ENCODE data around the gene OR14J1. TPM values are rescaled to one million over a fixed set of nuclear protein-coding genes. Genes with fewer than 3 reads are reported as not detected.

The OR14J1 gene
- total and polyA plus RNA-seq, 3 donors from 2014 or later, result 0.08 to 0.19 TPM; not detected in 1

DNA sequence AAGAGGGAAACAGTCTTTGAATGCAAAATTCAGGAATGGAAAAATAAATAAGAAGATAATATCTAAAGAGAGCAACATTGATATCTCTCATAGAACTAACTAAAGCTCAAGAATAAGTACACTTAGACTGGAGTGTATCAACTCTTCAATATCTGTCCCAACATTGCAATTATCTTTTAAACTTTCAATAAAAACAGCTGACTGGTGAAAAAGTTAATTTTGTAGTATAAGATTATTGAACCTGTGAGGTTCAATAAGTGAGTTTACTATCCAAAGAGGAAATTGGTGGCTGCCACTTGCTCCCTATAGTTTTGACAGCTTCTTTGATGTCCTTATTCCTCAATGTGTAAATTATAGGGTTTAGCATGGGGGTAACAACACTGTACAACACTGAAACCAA lies 53.5 kb downstream of the OR14J1 start:
- H3K27me3 ChIP-seq, result no peaks in the 10 kb centered on the region
- TF ChIP-seq, protein P1, sequence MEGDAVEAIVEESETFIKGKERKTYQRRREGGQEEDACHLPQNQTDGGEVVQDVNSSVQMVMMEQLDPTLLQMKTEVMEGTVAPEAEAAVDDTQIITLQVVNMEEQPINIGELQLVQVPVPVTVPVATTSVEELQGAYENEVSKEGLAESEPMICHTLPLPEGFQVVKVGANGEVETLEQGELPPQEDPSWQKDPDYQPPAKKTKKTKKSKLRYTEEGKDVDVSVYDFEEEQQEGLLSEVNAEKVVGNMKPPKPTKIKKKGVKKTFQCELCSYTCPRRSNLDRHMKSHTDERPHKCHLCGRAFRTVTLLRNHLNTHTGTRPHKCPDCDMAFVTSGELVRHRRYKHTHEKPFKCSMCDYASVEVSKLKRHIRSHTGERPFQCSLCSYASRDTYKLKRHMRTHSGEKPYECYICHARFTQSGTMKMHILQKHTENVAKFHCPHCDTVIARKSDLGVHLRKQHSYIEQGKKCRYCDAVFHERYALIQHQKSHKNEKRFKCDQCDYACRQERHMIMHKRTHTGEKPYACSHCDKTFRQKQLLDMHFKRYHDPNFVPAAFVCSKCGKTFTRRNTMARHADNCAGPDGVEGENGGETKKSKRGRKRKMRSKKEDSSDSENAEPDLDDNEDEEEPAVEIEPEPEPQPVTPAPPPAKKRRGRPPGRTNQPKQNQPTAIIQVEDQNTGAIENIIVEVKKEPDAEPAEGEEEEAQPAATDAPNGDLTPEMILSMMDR (IDR thresholded peaks at IDR 0.05), result no peak
- no peak for TF ChIP-seq POLR2A (IDR thresholded peaks at IDR 0.05)
- no peaks in the 10 kb centered on the region for H3K36me3 ChIP-seq (ENCODE audit: low read depth, missing control alignments)
- no peaks in the 10 kb centered on the region for H3K4me1 ChIP-seq
- intact Hi-C loops (cut with DNase I; ENCODE audit: low total_unique reads), result no loop called here
- H3K4me3 ChIP-seq, result no peak overlapping the region
- no peak overlapping the region for H3K27ac ChIP-seq
- no peaks in the 10 kb centered on the region for H3K9me3 ChIP-seq
- no peak for DNase-seq

DNA sequence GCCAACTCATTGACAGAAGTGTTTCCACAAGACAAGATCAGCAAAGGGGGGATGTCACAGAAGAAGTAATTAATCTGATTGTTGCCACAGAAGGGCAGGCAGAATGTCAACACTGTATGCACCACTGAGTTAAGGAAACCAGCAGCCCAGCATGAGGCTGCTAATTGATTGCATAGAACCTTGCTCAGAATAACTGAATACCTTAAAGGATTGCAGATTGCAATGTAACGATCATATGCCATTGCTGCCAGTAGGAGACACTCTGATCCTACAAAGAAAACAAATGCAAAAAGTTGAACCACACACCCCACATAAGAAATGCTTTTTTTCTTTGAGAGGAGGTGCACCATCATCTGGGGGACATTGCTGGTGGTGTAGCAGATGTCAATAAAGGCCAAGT lies 54.1 kb downstream of the OR14J1 start:
- no peaks in the 10 kb centered on the region for H3K4me1 ChIP-seq
- intact Hi-C loops (cut with DNase I; ENCODE audit: low total_unique reads), result no loop called here
- H3K4me3 ChIP-seq, result no peak overlapping the region
- H3K36me3 ChIP-seq (ENCODE audit: low read depth, missing control alignments), result no peaks in the 10 kb centered on the region
- no peak overlapping the region for H3K27ac ChIP-seq
- H3K27me3 ChIP-seq, result no peaks in the 10 kb centered on the region
- no peaks in the 10 kb centered on the region for H3K9me3 ChIP-seq
- WGBS, 2 donors, result 50 to 81% methylated on average over 1 of the region's 1 CpG
- no peak for DNase-seq
- TF ChIP-seq POLR2A (IDR thresholded peaks at IDR 0.05), result no peak
- TF ChIP-seq, protein P1 (IDR thresholded peaks at IDR 0.05), result no peak

Other genes with a start within 250 kb of the OR14J1 start
- gene OR2B3, start 214.4 kb upstream of the OR14J1 start, total RNA-seq, result not detected
- gene OR2B3, start 214.4 kb upstream of the OR14J1 start, polyA plus RNA-seq (ENCODE audit: insufficient read depth, low read depth, low replicate concordance), result not detected
- 1 to 10 TPM; 1.3 to 1.4 TPM for gene OR2J1, start 202.2 kb upstream of the OR14J1 start, total RNA-seq
- not detected for gene OR2J1, start 202.2 kb upstream of the OR14J1 start, polyA plus RNA-seq (ENCODE audit: insufficient read depth, low read depth, low replicate concordance)
- gene OR2J3, start 193.6 kb upstream of the OR14J1 start, total RNA-seq, result 1 to 10 TPM; 1.7 to 2.9 TPM
- 0.25 TPM for gene OR2J3, start 193.6 kb upstream of the OR14J1 start, polyA plus RNA-seq (ENCODE audit: insufficient read depth, low read depth, low replicate concordance)
- 1 to 10 TPM; 3.0 to 4.4 TPM for gene OR2J2, start 130.8 kb upstream of the OR14J1 start, total RNA-seq
- gene OR2J2, start 130.8 kb upstream of the OR14J1 start, polyA plus RNA-seq (ENCODE audit: insufficient read depth, low read depth, low replicate concordance), result 0.54 TPM
- 1 to 10 TPM in 1 of 2 donors, not detected in 1; 1.4 TPM for gene OR5V1, start 67.2 kb downstream of the OR14J1 start, total RNA-seq
- gene OR5V1, start 67.2 kb downstream of the OR14J1 start, polyA plus RNA-seq (ENCODE audit: insufficient read depth, low read depth, low replicate concordance), result 0.53 TPM
- gene OR12D3, start 73.6 kb downstream of the OR14J1 start, total RNA-seq, result under 1 TPM; 0.16 to 0.19 TPM
- not detected for gene OR12D3, start 73.6 kb downstream of the OR14J1 start, polyA plus RNA-seq (ENCODE audit: insufficient read depth, low read depth, low replicate concordance)
- gene OR12D2, start 93.9 kb downstream of the OR14J1 start, total RNA-seq, result under 1 TPM; 0.24 to 0.56 TPM
- not detected for gene OR12D2, start 93.9 kb downstream of the OR14J1 start, polyA plus RNA-seq (ENCODE audit: insufficient read depth, low read depth, low replicate concordance)
- not detected for gene OR12D1, start 113.2 kb downstream of the OR14J1 start, total RNA-seq
- gene OR12D1, start 113.2 kb downstream of the OR14J1 start, polyA plus RNA-seq (ENCODE audit: insufficient read depth, low read depth, low replicate concordance), result not detected
- gene OR10C1, start 137.6 kb downstream of the OR14J1 start, total RNA-seq, result under 1 TPM in 1 of 2 donors, not detected in 1; 0.31 TPM
- gene OR10C1, start 137.6 kb downstream of the OR14J1 start, polyA plus RNA-seq (ENCODE audit: insufficient read depth, low read depth, low replicate concordance), result not detected
- gene OR11A1, start 155.4 kb downstream of the OR14J1 start, total RNA-seq, result under 1 TPM; 0.19 to 0.71 TPM
- 0.13 TPM for gene OR11A1, start 155.4 kb downstream of the OR14J1 start, polyA plus RNA-seq (ENCODE audit: insufficient read depth, low read depth, low replicate concordance)
- 10 to 100 TPM in 1 of 2 donors, 1 to 10 TPM in 1; 7.5 to 16.9 TPM for gene OR2H1, start 155.5 kb downstream of the OR14J1 start, total RNA-seq
- gene OR2H1, start 155.5 kb downstream of the OR14J1 start, polyA plus RNA-seq (ENCODE audit: insufficient read depth, low read depth, low replicate concordance), result 18.8 TPM
- not detected for gene MAS1L, start 186.3 kb downstream of the OR14J1 start, total RNA-seq
- not detected for gene MAS1L, start 186.3 kb downstream of the OR14J1 start, polyA plus RNA-seq (ENCODE audit: insufficient read depth, low read depth, low replicate concordance)

Data from testis (tissue), 3 donors.